ENCODE measurements around the gene TMEM120A.

- no peak for TF ChIP-seq CTCF (IDR thresholded peaks at IDR 0.05)
- TF ChIP-seq POLR2A (IDR thresholded peaks at IDR 0.05): no peak
- no peak for TF ChIP-seq POLR2AphosphoS5 (IDR thresholded peaks at IDR 0.05)
- no peak for TF ChIP-seq EP300 (IDR thresholded peaks at IDR 0.05; ENCODE audit: low read depth)
These were observed 9.3 kb downstream of the TMEM120A start for GRCh38 chr7:75985009-75985517.
